Measurements from ENCODE around the gene PHF19. TPM values are rescaled to one million over a fixed set of nuclear protein-coding genes. Genes with fewer than 3 reads are reported as not detected.

Gene PHF19
- total and polyA plus RNA-seq, 8 donors, result 37.0 to 55.0 (median 45.7) TPM

- DNase-seq, result no peak
- TF ChIP-seq CTCF (IDR thresholded peaks at IDR 0.05), result no peak
- peak overlapping the region in 1 of 2 donors; percentile 21 for H3K4me3 ChIP-seq
- peaks cover 0 to 20% of the 10 kb centered on the region in 2 donors for H3K36me3 ChIP-seq
- H3K27ac ChIP-seq, result peak overlapping the region; percentile 21 to 90
- no peaks in the 10 kb centered on the region for H3K9me3 ChIP-seq
- H3K27me3 ChIP-seq, result no peaks in the 10 kb centered on the region
- peaks cover 3 to 91% of the 10 kb centered on the region in 2 donors for H3K4me1 ChIP-seq
- ATAC-seq, result no peak
- intact Hi-C loops (cut with DNase I), result no loop called here
Observed at GRCh38 chr9:120924698-120925534, 47.9 kb upstream of the PHF19 start.

GRCh38 chr9:120923620-120924328 lies 46.8 kb upstream of the PHF19 start:
- no peak for TF ChIP-seq CTCF (IDR thresholded peaks at IDR 0.05)
- intact Hi-C loops (cut with DNase I), result no loop called here
- peaks cover 0 to 90% of the 10 kb centered on the region in 2 donors for H3K4me1 ChIP-seq
- H3K27ac ChIP-seq, result peak overlapping the region in 1 of 2 donors; percentile 25
- no peak overlapping the region for H3K4me3 ChIP-seq
- peaks cover 0 to 25% of the 10 kb centered on the region in 2 donors for H3K36me3 ChIP-seq
- no peak for ATAC-seq
- DNase-seq, result no peak
- H3K27me3 ChIP-seq, result no peaks in the 10 kb centered on the region
- H3K9me3 ChIP-seq, result no peaks in the 10 kb centered on the region

- intact Hi-C loops (cut with DNase I), result no loop called here
- DNase-seq (no peak), ATAC-seq (no peak)
- Histone ChIP-seq H3K9me3 (no peaks in the 10 kb centered on the region), H3K36me3 (peaks cover 0 to 36% of the 10 kb centered on the region in 2 donors), H3K27ac (no peak overlapping the region), H3K4me3 (no peak overlapping the region), H3K27me3 (no peaks in the 10 kb centered on the region), H3K4me1 (peaks cover 0 to 84% of the 10 kb centered on the region in 2 donors)
- TF ChIP-seq CTCF (IDR thresholded peaks at IDR 0.05), result no peak
Observed at GRCh38 chr9:120922404-120923195, 45.6 kb upstream of the PHF19 start.

GRCh38 chr9:120921661-120922181 lies 44.7 kb upstream of the PHF19 start:
- intact Hi-C loops (cut with DNase I), result no loop called here

More at GRCh38 chr9:120921661-120922181, 44.7 kb upstream of the PHF19 start:
- Histone ChIP-seq H3K27ac (peak overlapping the region in 1 of 2 donors; percentile 13), H3K9me3 (peaks cover 0 to 3% of the 10 kb centered on the region in 2 donors), H3K4me1 (peaks cover 0 to 79% of the 10 kb centered on the region in 2 donors), H3K36me3 (peaks cover 0 to 43% of the 10 kb centered on the region in 2 donors), H3K4me3 (peak overlapping the region in 1 of 2 donors; percentile 7), H3K27me3 (no peaks in the 10 kb centered on the region)
- ATAC-seq, result no peak
- no peak for DNase-seq
- no peak for TF ChIP-seq CTCF (IDR thresholded peaks at IDR 0.05)

Measured in left lung (tissue), 10 donors.